Panc1 (cell line): ENCODE data around the gene NOX4.
"Not testable (repeated sequence)": the region's sequence is repeated elsewhere in the genome, so short reads cannot be mapped to it uniquely, and the experiment has no call there.

Experiments used
- CTCF ChIP-seq: fragments of 450-650 bp; IDR thresholded peaks from 2 replicates; pipeline ENCODE4 v1.5.1; 2017; ENCODE audit warnings: mild to moderate bottlenecking
- POLR2AphosphoS5 ChIP-seq: IDR thresholded peaks from 2 replicates; pipeline ENCODE4 v1.6.1; 2012; ENCODE audit warnings: mild to moderate bottlenecking, low read depth, low read length, moderate library complexity
- REST ChIP-seq, 2 experiments: IDR thresholded peaks; 2 replicates each; pipeline ENCODE4 v1.6.1; 2011 to 2012; ENCODE audit warnings: low read depth in 2 of 2, control low read depth in 1 of 2, low read length in 1 of 2, mild to moderate bottlenecking in 1 of 2, moderate library complexity in 1 of 2; ENCODE audit not compliant: insufficient read depth in 1 of 2
- SIN3A ChIP-seq: IDR thresholded peaks from 2 replicates; pipeline ENCODE4 v1.6.1; 2012; ENCODE audit warnings: low read depth, mild to moderate bottlenecking, low read length, moderate library complexity, borderline replicate concordance; ENCODE audit not compliant: insufficient read depth

GRCh38 chr11:89338073-89338472 lies 153.1 kb downstream of the NOX4 start:
- not testable (repeated sequence) for TF ChIP-seq CTCF; POLR2AphosphoS5; REST (IDR thresholded peaks at IDR 0.05; ENCODE audit: insufficient read depth in 1 of 2, low read depth in 2 of 2, low read length in 1 of 2); SIN3A
